GM12878 (cell line): Measurements from ENCODE around the gene NTN3. TPM values are rescaled to one million over a fixed set of nuclear protein-coding genes. Genes with fewer than 3 reads are reported as not detected.

Experiments used
- ATAC-seq: fragments of 200-7000 bp; cut with Tn5 transposase; 3 replicates; pipeline ENCODE4 v1.9.1; 2020; ENCODE audit warnings: mild to moderate bottlenecking, moderate library complexity
- BruUV-seq: library from RNA; stranded (reverse); fragments of 400-500 nt; replicated peaks from 2 replicates; lab custom pipeline; 2021; lab: Mats Ljungman, UMichigan
- CTCF ChIA-PET: fragments of 300-600 bp; sonication (Branson Sonifier 250); formaldehyde crosslinking; extraction: SDS; loops from one replicate; lab custom pipeline; 2021; ENCODE audit warnings: inconsistent platforms; lab: Yijun Ruan, JAX
- POLR2A ChIA-PET: fragments of 350-600 bp; formaldehyde crosslinking; extraction: SDS; loops from one replicate; lab custom pipeline; 2021; ENCODE audit warnings: inconsistent platforms; lab: Charles Lee
- RAD21 ChIA-PET: fragments of 300-600 bp; sonication (Branson Sonifier 250); formaldehyde crosslinking; loops from one replicate; lab custom pipeline; 2023; ENCODE audit warnings: antibody characterized with exemption; ENCODE audit not compliant: unreplicated experiment; lab: Charles Lee
- SMC1A ChIA-PET: fragments of 300-600 bp; sonication (Branson Sonifier 250); formaldehyde crosslinking; loops from one replicate; lab custom pipeline; 2023; ENCODE audit not compliant: unreplicated experiment, uncharacterized antibody; lab: Charles Lee
- DNase-seq: peaks from one replicate; pipeline ENCODE4 v3.0.0-alpha.2; 2011; ENCODE audit warnings: low read depth, low spot score
- FAIRE-seq: peaks from 3 replicates; lab custom pipeline; 2011; peaks lifted over from hg19 to GRCh38; lab: Jason Lieb, UNC
- H2AFZ ChIP-seq: 2 replicates; pipeline ENCODE4 v1.6.0; 2011; ENCODE audit warnings: low read depth, low read length, control low read depth; ENCODE audit not compliant: control insufficient read depth
- H3K27ac ChIP-seq: 2 replicates; pipeline ENCODE4 v1.5.1; 2011; ENCODE audit warnings: control low read depth; ENCODE audit not compliant: control insufficient read depth, insufficient read depth
- H3K27me3 ChIP-seq, 2 experiments: replicated peaks in 1 of 2; 2 replicates each; pipeline versions ENCODE4 v1.6.0 to v1.6.1; 2011; ENCODE audit warnings: low read length in 1 of 2; ENCODE audit not compliant: control insufficient read depth in 2 of 2, insufficient read depth in 2 of 2
- H3K36me3 ChIP-seq, 2 experiments: 2 replicates each; pipeline ENCODE4 v1.5.1; 2011; ENCODE audit warnings: low read length in 1 of 2; ENCODE audit not compliant: control insufficient read depth in 2 of 2, insufficient read depth in 2 of 2
- H3K4me1 ChIP-seq: 2 replicates; pipeline ENCODE4 v1.6.1; 2011; ENCODE audit warnings: mild to moderate bottlenecking, low read length, moderate library complexity, mixed read lengths; ENCODE audit not compliant: control insufficient read depth, insufficient read depth
- H3K4me2 ChIP-seq: 2 replicates; pipeline ENCODE4 v1.6.0; 2011; ENCODE audit warnings: control low read depth; ENCODE audit not compliant: control insufficient read depth, insufficient read depth
- H3K4me3 ChIP-seq: fragments of 200-600 bp; sonication (generic); 2 replicates; pipeline ENCODE4 v1.5.1; 2016
- H3K79me2 ChIP-seq: 2 replicates; pipeline ENCODE4 v1.6.0; 2011; ENCODE audit warnings: low read length; ENCODE audit not compliant: control insufficient read depth, insufficient read depth
- H3K9ac ChIP-seq: 2 replicates; pipeline ENCODE4 v1.8.0; 2011; ENCODE audit warnings: low read length, control low read depth, mixed read lengths; ENCODE audit not compliant: control insufficient read depth, insufficient read depth
- H3K9me3 ChIP-seq: replicated peaks from 3 replicates; pipeline ENCODE4 v1.5.1; 2011; ENCODE audit warnings: mild to moderate bottlenecking, low read length; ENCODE audit not compliant: control insufficient read depth, insufficient read depth
- H4K20me1 ChIP-seq: 2 replicates; pipeline ENCODE4 v1.6.0; 2011; ENCODE audit not compliant: control insufficient read depth, insufficient read depth
- BRCA1 ChIP-seq: IDR thresholded peaks from 2 replicates; pipeline ENCODE4 v1.6.1; 2011; ENCODE audit warnings: low read depth, low read length, improper control_type of control experiment
- CBFB ChIP-seq: IDR thresholded peaks from 2 replicates; pipeline ENCODE4 v1.6.1; 2016; ENCODE audit warnings: antibody characterized with exemption, low read depth
- GABPA ChIP-seq: IDR thresholded peaks from 2 replicates; pipeline ENCODE4 v1.6.1; 2014; ENCODE audit warnings: antibody characterized with exemption, low read depth, mild to moderate bottlenecking, inconsistent platforms
- HCFC1 ChIP-seq: fragments of 150-350 bp; IDR thresholded peaks from 2 replicates; pipeline ENCODE4 v1.6.1; 2014; ENCODE audit warnings: low read length
- LARP7 ChIP-seq: fragments of 450-650 bp; IDR thresholded peaks from 2 replicates; pipeline ENCODE4 v1.6.1; 2017; ENCODE audit warnings: mild to moderate bottlenecking
- MEF2B ChIP-seq: fragments of 450-650 bp; IDR thresholded peaks from 2 replicates; pipeline ENCODE4 v1.6.1; 2018; ENCODE audit warnings: mild to moderate bottlenecking, moderate library complexity; ENCODE audit not compliant: partially characterized antibody, poor library complexity, severe bottlenecking
- NBN ChIP-seq: fragments of 450-650 bp; IDR thresholded peaks from 2 replicates; pipeline ENCODE4 v1.6.1; 2016
- SIX5 ChIP-seq: IDR thresholded peaks from 2 replicates; pipeline ENCODE4 v1.6.1; 2011; ENCODE audit warnings: mild to moderate bottlenecking, low read depth, low read length, moderate library complexity; ENCODE audit not compliant: severe bottlenecking
- SP1 ChIP-seq: IDR thresholded peaks from one replicate; pipeline ENCODE4 v1.6.1; 2011; ENCODE audit warnings: low read depth, low read length
- SRF ChIP-seq, 2 experiments: IDR thresholded peaks; 2 replicates each; pipeline ENCODE4 v1.6.1; 2011; ENCODE audit warnings: low read depth in 2 of 2, low read length in 2 of 2, mild to moderate bottlenecking in 1 of 2, moderate library complexity in 1 of 2
- STAT1 ChIP-seq: fragments of 450-650 bp; conservative IDR thresholded peaks from 2 replicates; pipeline ENCODE4 v1.6.1; 2014; ENCODE audit warnings: antibody characterized with exemption, mild to moderate bottlenecking
- STAT3 ChIP-seq: IDR thresholded peaks from 2 replicates; pipeline ENCODE4 v1.6.1; 2011; ENCODE audit warnings: low read depth, low read length, improper control_type of control experiment
- TBL1XR1 ChIP-seq: IDR thresholded peaks from 2 replicates; pipeline ENCODE4 v1.6.1; 2012; ENCODE audit warnings: low read depth, low read length, improper control_type of control experiment
- ZNF217 ChIP-seq: fragments of 450-650 bp; IDR thresholded peaks from 2 replicates; pipeline ENCODE4 v1.6.1; 2017; ENCODE audit warnings: antibody characterized with exemption, mild to moderate bottlenecking
- ZSCAN29 ChIP-seq: fragments of 450-650 bp; IDR thresholded peaks from 2 replicates; pipeline ENCODE4 v1.6.1; 2017; ENCODE audit warnings: mild to moderate bottlenecking, moderate library complexity
- WGBS: methylation state at CpG from one replicate; pipeline ENCODE4 v1.1.6; 2016; ENCODE audit warnings: low lambda C conversion rate; ENCODE audit not compliant: insufficient replicate concordance, insufficient coverage; ENCODE audit errors: missing lambda C conversion rate; 5-methylcytosine and 5-hydroxymethylcytosine counted together
- in situ Hi-C: fragments of 300-500 bp; cut with MboI; formaldehyde crosslinking; loops from 9 replicates; pipeline ENCODE4 v1.14.3; 2018; ENCODE audit warnings: mixed read lengths
- intact Hi-C: fragments of 100-400 bp; cut with micrococcal nuclease; formaldehyde crosslinking; loops from one replicate; pipeline ENCODE4 v1.14.2; 2022; ENCODE audit not compliant: unreplicated experiment
- polyA plus RNA-seq, 11 experiments: library from polyadenylated mRNA; depleted of rRNA in 4 of 11; unstranded in 6 of 11; stranded (reverse) in 5 of 11; fragments of >200 nt; fragmentation: Nextera tagmentation in 4 of 11; fragmentation: Illumina TruSeq in 1 of 11; extraction: Ambion mirVana in 4 of 11; extraction: Trizol in 1 of 11; gene quantifications; 1 replicate in 1 of 11; 2 replicates in 10 of 11; pipeline versions ENCODE4 v1.2.1 to v1.2.3, GENCODE V29; 2011 to 2016; ENCODE audit warnings: inconsistent platforms in 2 of 11, missing spikeins in 2 of 11, low read depth in 1 of 11
- total RNA-seq, 4 experiments: library from RNA; depleted of rRNA in 3 of 4; stranded (reverse); fragments of >200 nt in 3 of 4; fragmentation: Illumina TruSeq in 1 of 4; extraction: Trizol in 1 of 4; gene quantifications; 2 replicates each; pipeline versions ENCODE4 v1.2.1 to v1.2.3, GENCODE V29; 2013 to 2021
- TF ChIP-seq, protein P1 (sequence below): fragments of 450-650 bp; IDR thresholded peaks from 2 replicates; pipeline ENCODE4 v1.6.1; 2016; ENCODE audit warnings: mild to moderate bottlenecking
- TF ChIP-seq, protein P2 (sequence below): fragments of 450-650 bp; IDR thresholded peaks from 2 replicates; pipeline ENCODE4 v1.6.1; 2018; ENCODE audit warnings: mild to moderate bottlenecking, low read depth, moderate library complexity; ENCODE audit not compliant: partially characterized antibody
- TF ChIP-seq, protein P3 (sequence below): fragments of 450-650 bp; formaldehyde crosslinking; IDR thresholded peaks from 2 replicates; pipeline ENCODE4 v1.4.0; 2020; ENCODE audit warnings: mild to moderate bottlenecking, moderate library complexity

NTN3 gene
- total and polyA plus RNA-seq, 10 of the 15 experiments (the other 5 are each of a cell fraction or from before 2014, with no cell fraction given), result 0.04 TPM; not detected in 9

DNA sequence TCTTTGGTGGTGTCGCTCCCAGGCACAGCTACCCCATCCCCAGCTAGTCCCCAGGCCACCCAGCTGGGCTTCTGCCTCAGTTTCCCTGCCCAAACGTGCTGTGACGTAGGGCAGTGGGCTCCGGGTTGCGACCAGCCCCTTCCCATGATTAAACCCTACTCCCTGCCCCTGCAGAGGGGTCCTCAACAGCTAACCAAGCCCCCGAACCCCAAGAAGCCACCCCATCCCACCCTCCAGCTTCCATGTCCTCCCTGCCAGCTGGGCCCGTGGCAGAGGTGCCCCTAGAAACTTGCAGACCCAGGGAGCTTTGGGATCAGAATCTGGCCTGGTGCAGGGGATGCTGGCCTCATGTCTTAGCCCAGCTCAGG lies 879 bp upstream of the NTN3 start (continued):
- TF ChIP-seq MEF2B (no peak), STAT3 (no peak), SIX5 (no peak), SP1 (no peak), LARP7 (no peak), ZSCAN29 (no peak), SRF (IDR thresholded peaks at IDR 0.05; ENCODE audit: low read depth in 2 of 2, low read length in 2 of 2) (no peak), STAT1 (no peak), NBN (no peak)

DNA sequence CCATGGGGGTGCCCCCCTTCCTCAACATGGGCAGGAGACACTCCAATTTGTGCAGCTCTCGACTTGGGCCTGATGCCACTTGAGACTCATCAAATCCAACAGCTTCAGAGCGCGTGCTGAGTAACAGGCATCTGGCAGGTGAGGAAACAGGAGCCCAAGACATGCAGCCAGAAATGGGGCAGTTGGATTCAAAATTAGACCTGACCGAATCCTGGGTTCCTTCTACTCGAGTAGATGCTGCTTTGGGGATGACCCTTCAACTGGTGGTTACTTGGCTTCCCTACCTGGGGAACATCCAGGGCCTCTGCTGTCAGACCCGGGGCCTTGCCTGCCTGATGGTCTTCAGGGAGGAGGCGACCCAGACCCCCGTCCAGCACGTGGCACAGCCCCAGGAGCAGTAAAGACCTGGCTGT lies 488 bp upstream of the NTN3 start:
- no peaks in the 10 kb centered on the region for H3K79me2 ChIP-seq
- intact Hi-C loops (no loop called here), in situ Hi-C loops (no loop called here)
- peaks cover 17% of the 10 kb centered on the region for H3K4me1 ChIP-seq
- H3K4me3 ChIP-seq, result no peak overlapping the region
- peaks cover 0 to 2% of the 10 kb centered on the region in 2 experiments; a peak in 1 of 4 replicates for H3K27me3 ChIP-seq
- ChIA-PET POLR2A (interaction anchor here (0.6 to 1.4 kb wide), 2 partner anchors 32 to 41 kb away, joined by 4 to 5 read pairs; partner anchors contain the start of gene CCNF), SMC1A (interaction anchor here (0.8 kb wide), 1 partner anchor 40 kb away, joined by 3 read pairs; no protein-coding TSS in a partner anchor), RAD21 (interaction anchor here (1.2 to 3.5 kb wide), 4 partner anchors 11 to 42 kb away, joined by 3 to 17 read pairs (median 6); partner anchors contain the start of gene TEDC2), CTCF (interaction anchor here (1.8 to 2.6 kb wide), 2 partner anchors 16 to 42 kb away, joined by 4 to 20 read pairs; partner anchors contain the start of gene CCNF)
- DNase-seq (no peak), FAIRE-seq (no peak), ATAC-seq (no peak)
- H2AFZ ChIP-seq, result no peak overlapping the region
- H3K36me3 ChIP-seq, result no peaks in the 10 kb centered on the region
- H3K27ac ChIP-seq, result no peak overlapping the region
- no peak overlapping the region for H3K9ac ChIP-seq
- no peaks in the 10 kb centered on the region for H3K9me3 ChIP-seq
- no TSS peak for BruUV-seq
- WGBS, result 15% methylated on average over 9 of the region's 9 CpGs
- no peaks in the 10 kb centered on the region for H4K20me1 ChIP-seq
- no peak overlapping the region for H3K4me2 ChIP-seq
- TF ChIP-seq GABPA (no peak), HCFC1 (no peak), CBFB (no peak), STAT1 (no peak), ZNF217 (no peak), BRCA1 (no peak), TBL1XR1 (no peak)
- TF ChIP-seq, protein P1, sequence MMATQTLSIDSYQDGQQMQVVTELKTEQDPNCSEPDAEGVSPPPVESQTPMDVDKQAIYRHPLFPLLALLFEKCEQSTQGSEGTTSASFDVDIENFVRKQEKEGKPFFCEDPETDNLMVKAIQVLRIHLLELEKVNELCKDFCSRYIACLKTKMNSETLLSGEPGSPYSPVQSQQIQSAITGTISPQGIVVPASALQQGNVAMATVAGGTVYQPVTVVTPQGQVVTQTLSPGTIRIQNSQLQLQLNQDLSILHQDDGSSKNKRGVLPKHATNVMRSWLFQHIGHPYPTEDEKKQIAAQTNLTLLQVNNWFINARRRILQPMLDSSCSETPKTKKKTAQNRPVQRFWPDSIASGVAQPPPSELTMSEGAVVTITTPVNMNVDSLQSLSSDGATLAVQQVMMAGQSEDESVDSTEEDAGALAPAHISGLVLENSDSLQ, result no peak
- TF ChIP-seq, protein P2, sequence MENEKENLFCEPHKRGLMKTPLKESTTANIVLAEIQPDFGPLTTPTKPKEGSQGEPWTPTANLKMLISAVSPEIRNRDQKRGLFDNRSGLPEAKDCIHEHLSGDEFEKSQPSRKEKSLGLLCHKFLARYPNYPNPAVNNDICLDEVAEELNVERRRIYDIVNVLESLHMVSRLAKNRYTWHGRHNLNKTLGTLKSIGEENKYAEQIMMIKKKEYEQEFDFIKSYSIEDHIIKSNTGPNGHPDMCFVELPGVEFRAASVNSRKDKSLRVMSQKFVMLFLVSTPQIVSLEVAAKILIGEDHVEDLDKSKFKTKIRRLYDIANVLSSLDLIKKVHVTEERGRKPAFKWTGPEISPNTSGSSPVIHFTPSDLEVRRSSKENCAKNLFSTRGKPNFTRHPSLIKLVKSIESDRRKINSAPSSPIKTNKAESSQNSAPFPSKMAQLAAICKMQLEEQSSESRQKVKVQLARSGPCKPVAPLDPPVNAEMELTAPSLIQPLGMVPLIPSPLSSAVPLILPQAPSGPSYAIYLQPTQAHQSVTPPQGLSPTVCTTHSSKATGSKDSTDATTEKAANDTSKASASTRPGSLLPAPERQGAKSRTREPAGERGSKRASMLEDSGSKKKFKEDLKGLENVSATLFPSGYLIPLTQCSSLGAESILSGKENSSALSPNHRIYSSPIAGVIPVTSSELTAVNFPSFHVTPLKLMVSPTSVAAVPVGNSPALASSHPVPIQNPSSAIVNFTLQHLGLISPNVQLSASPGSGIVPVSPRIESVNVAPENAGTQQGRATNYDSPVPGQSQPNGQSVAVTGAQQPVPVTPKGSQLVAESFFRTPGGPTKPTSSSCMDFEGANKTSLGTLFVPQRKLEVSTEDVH, result no peak
- TF ChIP-seq, protein P3, sequence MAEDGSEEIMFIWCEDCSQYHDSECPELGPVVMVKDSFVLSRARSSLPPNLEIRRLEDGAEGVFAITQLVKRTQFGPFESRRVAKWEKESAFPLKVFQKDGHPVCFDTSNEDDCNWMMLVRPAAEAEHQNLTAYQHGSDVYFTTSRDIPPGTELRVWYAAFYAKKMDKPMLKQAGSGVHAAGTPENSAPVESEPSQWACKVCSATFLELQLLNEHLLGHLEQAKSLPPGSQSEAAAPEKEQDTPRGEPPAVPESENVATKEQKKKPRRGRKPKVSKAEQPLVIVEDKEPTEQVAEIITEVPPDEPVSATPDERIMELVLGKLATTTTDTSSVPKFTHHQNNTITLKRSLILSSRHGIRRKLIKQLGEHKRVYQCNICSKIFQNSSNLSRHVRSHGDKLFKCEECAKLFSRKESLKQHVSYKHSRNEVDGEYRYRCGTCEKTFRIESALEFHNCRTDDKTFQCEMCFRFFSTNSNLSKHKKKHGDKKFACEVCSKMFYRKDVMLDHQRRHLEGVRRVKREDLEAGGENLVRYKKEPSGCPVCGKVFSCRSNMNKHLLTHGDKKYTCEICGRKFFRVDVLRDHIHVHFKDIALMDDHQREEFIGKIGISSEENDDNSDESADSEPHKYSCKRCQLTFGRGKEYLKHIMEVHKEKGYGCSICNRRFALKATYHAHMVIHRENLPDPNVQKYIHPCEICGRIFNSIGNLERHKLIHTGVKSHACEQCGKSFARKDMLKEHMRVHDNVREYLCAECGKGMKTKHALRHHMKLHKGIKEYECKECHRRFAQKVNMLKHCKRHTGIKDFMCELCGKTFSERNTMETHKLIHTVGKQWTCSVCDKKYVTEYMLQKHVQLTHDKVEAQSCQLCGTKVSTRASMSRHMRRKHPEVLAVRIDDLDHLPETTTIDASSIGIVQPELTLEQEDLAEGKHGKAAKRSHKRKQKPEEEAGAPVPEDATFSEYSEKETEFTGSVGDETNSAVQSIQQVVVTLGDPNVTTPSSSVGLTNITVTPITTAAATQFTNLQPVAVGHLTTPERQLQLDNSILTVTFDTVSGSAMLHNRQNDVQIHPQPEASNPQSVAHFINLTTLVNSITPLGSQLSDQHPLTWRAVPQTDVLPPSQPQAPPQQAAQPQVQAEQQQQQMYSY (CRISPR knock-in tag), result no peak
